ENCODE results near the gene TRIM17.

TRIM17 gene

GRCh38 chr1:228400692-228401454 is 15.8 kb downstream of the TRIM17 start:
- no peak for DNase-seq

- DNase-seq, result no peak
Measured at GRCh38 chr1:228400237-228400651, 16.4 kb downstream of the TRIM17 start.

- DNase-seq, result no peak
Measured at GRCh38 chr1:228399531-228400236, 17.0 kb downstream of the TRIM17 start.

- DNase-seq, result no peak
Measured at GRCh38 chr1:228398741-228399461, 17.8 kb downstream of the TRIM17 start.

GRCh38 chr1:228397966-228398365 is 18.7 kb downstream of the TRIM17 start:
- DNase-seq, result no peak

- no peak for DNase-seq
Measured at GRCh38 chr1:228396770-228397662, 19.6 kb downstream of the TRIM17 start.

GRCh38 chr1:228394571-228395394 is 21.9 kb downstream of the TRIM17 start:
- no peak for DNase-seq

- no peak for DNase-seq
Measured at GRCh38 chr1:228393811-228394570, 22.7 kb downstream of the TRIM17 start.

- DNase-seq, result no peak
Measured at GRCh38 chr1:228393268-228393701, 23.4 kb downstream of the TRIM17 start.

- no peak for DNase-seq
Measured at GRCh38 chr1:228392111-228392936, 24.3 kb downstream of the TRIM17 start.

GRCh38 chr1:228391411-228392020 is 25.1 kb downstream of the TRIM17 start:
- DNase-seq, result no peak

- no peak for DNase-seq
Measured at GRCh38 chr1:228390649-228391048, 26.0 kb downstream of the TRIM17 start.

GRCh38 chr1:228387321-228387720 is 29.3 kb downstream of the TRIM17 start:
- no peak for DNase-seq

- no peak for DNase-seq
Measured at GRCh38 chr1:228385232-228385631, 31.4 kb downstream of the TRIM17 start.

- no peak for DNase-seq
Measured at GRCh38 chr1:228383773-228384172, 32.9 kb downstream of the TRIM17 start.

- DNase-seq, result no peak
Measured at GRCh38 chr1:228381356-228381755, 35.3 kb downstream of the TRIM17 start.

GRCh38 chr1:228379666-228380065 is 37.0 kb downstream of the TRIM17 start:
- no peak for DNase-seq

GRCh38 chr1:228378873-228379460 is 37.7 kb downstream of the TRIM17 start:
- DNase-seq, result no peak
